H9 (cell line): Measurements from ENCODE around the gene DNAH8. TPM values are rescaled to one million over a fixed set of nuclear protein-coding genes. Genes with fewer than 3 reads are reported as not detected.

ENCODE experiments used
- DNase-seq: peaks from one replicate; pipeline ENCODE4 v3.0.0-alpha.2; 2017
- H2AFZ ChIP-seq: one replicate; pipeline ENCODE4 v1.6.1; 2013; ENCODE audit warnings: mild to moderate bottlenecking, low read length, control low read depth, moderate library complexity
- H2AK5ac ChIP-seq: 2 replicates; pipeline ENCODE4 v1.6.1; 2013; ENCODE audit warnings: low read length, control low read depth, mixed read lengths; ENCODE audit not compliant: insufficient read length
- H2BK120ac ChIP-seq: one replicate; pipeline ENCODE4 v1.6.1; 2013; ENCODE audit warnings: low read depth, mild to moderate bottlenecking, low read length, control low read depth, inconsistent platforms; ENCODE audit not compliant: poor library complexity, severe bottlenecking
- H2BK12ac ChIP-seq: 2 replicates; pipeline ENCODE4 v1.6.1; 2013; ENCODE audit warnings: low read length, control low read depth, mixed read lengths, low read depth; ENCODE audit not compliant: insufficient read length
- H2BK15ac ChIP-seq: 2 replicates; pipeline ENCODE4 v1.6.1; 2013; ENCODE audit warnings: low read depth, low read length, control low read depth
- H2BK20ac ChIP-seq: one replicate; pipeline ENCODE4 v1.6.1; 2013; ENCODE audit warnings: low read depth, mild to moderate bottlenecking, low read length, control low read depth, inconsistent platforms; ENCODE audit not compliant: poor library complexity, severe bottlenecking
- H2BK5ac ChIP-seq: 2 replicates; pipeline ENCODE4 v1.6.1; 2013; ENCODE audit warnings: low read length, control low read depth, mixed read lengths; ENCODE audit not compliant: insufficient read length
- H3K14ac ChIP-seq: 2 replicates; pipeline ENCODE4 v1.6.1; 2013; ENCODE audit warnings: low read length, control low read depth; ENCODE audit not compliant: insufficient read depth
- H3K18ac ChIP-seq: 2 replicates; pipeline ENCODE4 v1.6.1; 2013; ENCODE audit warnings: low read depth, mild to moderate bottlenecking, mixed read lengths, low read length, control low read depth; ENCODE audit not compliant: insufficient read length
- H3K23ac ChIP-seq: 2 replicates; pipeline ENCODE4 v1.6.1; 2013; ENCODE audit warnings: low read length, control low read depth, mixed read lengths, low read depth; ENCODE audit not compliant: insufficient read length
- H3K23me2 ChIP-seq: 2 replicates; pipeline ENCODE4 v1.6.1; 2013; ENCODE audit warnings: low read depth, mild to moderate bottlenecking, mixed read lengths, low read length, control low read depth; ENCODE audit not compliant: insufficient read length, poor library complexity, severe bottlenecking
- H3K27ac ChIP-seq: 2 replicates; pipeline ENCODE4 v1.5.1; 2013; ENCODE audit warnings: low read length, control low read depth, mixed read lengths, low read depth; ENCODE audit not compliant: insufficient read length
- H3K27me3 ChIP-seq: 2 replicates; pipeline ENCODE4 v1.6.1; 2013; ENCODE audit warnings: low read length, control low read depth, inconsistent platforms; ENCODE audit not compliant: insufficient read depth
- H3K4ac ChIP-seq: 2 replicates; pipeline ENCODE4 v1.6.1; 2013; ENCODE audit warnings: low read depth, mild to moderate bottlenecking, control low read depth, inconsistent platforms, low read length, moderate library complexity
- H3K4me1 ChIP-seq: 2 replicates; pipeline ENCODE4 v1.6.1; 2013; ENCODE audit warnings: low read length, control low read depth, inconsistent platforms; ENCODE audit not compliant: insufficient read depth
- H3K4me2 ChIP-seq: 2 replicates; pipeline ENCODE4 v1.6.1; 2013; ENCODE audit warnings: low read length, control low read depth, mixed read lengths; ENCODE audit not compliant: insufficient read length, insufficient read depth
- H3K56ac ChIP-seq: 2 replicates; pipeline ENCODE4 v1.6.1; 2013; ENCODE audit warnings: low read depth, mild to moderate bottlenecking, mixed read lengths, low read length, control low read depth; ENCODE audit not compliant: insufficient read length
- H3K79me1 ChIP-seq: 2 replicates; pipeline ENCODE4 v1.6.1; 2013; ENCODE audit warnings: low read depth, mild to moderate bottlenecking, moderate library complexity, low read length, control low read depth, inconsistent platforms; ENCODE audit not compliant: insufficient read depth, poor library complexity, severe bottlenecking
- H3K79me2 ChIP-seq: 2 replicates; pipeline ENCODE4 v1.6.1; 2013; ENCODE audit warnings: low read length, control low read depth, inconsistent platforms; ENCODE audit not compliant: insufficient read depth
- H3K9ac ChIP-seq: 2 replicates; pipeline ENCODE4 v1.6.1; 2013; ENCODE audit warnings: low read length, control low read depth, mixed read lengths; ENCODE audit not compliant: insufficient read length; ENCODE audit errors: extremely low read depth
- H3K9me3 ChIP-seq: one replicate; pipeline ENCODE4 v1.6.1; 2013; ENCODE audit warnings: low read depth, low read length, inconsistent platforms; ENCODE audit not compliant: control insufficient read depth
- H3T11ph ChIP-seq: one replicate; pipeline ENCODE4 v1.6.1; 2013; ENCODE audit warnings: mild to moderate bottlenecking, low read length, control low read depth, inconsistent platforms
- H4K20me1 ChIP-seq: one replicate; pipeline ENCODE4 v1.6.1; 2013; ENCODE audit not compliant: control insufficient read depth, insufficient read length, insufficient read depth
- H4K5ac ChIP-seq: 2 replicates; pipeline ENCODE4 v1.6.1; 2013; ENCODE audit warnings: low read depth, mild to moderate bottlenecking, mixed read lengths, low read length, control low read depth; ENCODE audit not compliant: insufficient read length
- H4K8ac ChIP-seq: replicated peaks from 2 replicates; pipeline ENCODE4 v1.6.1; 2013; ENCODE audit warnings: low read length, control low read depth, mixed read lengths, low read depth; ENCODE audit not compliant: insufficient read length
- H4K91ac ChIP-seq: 2 replicates; pipeline ENCODE4 v1.6.1; 2013; ENCODE audit warnings: low read depth, mild to moderate bottlenecking, moderate library complexity, mixed read lengths, low read length, control low read depth; ENCODE audit not compliant: insufficient read length
- H3K27ac Mint-ChIP-seq, 3 experiments: 2 replicates in 2 of 3; 3 replicates in 1 of 3; pipeline ENCODE4 v1.8.0; 2020 to 2021; ENCODE audit warnings: mixed read lengths in 3 of 3, mild to moderate bottlenecking in 1 of 3, moderate library complexity in 1 of 3
- H3K27me3 Mint-ChIP-seq: 2 replicates; pipeline ENCODE4 v1.8.0; 2021; ENCODE audit warnings: low read depth, mild to moderate bottlenecking, moderate library complexity, mixed read lengths
- H3K36me3 Mint-ChIP-seq, 3 experiments: 2 replicates in 2 of 3; 3 replicates in 1 of 3; pipeline ENCODE4 v1.8.0; 2020 to 2021; ENCODE audit warnings: low read depth in 3 of 3, mixed read lengths in 3 of 3; ENCODE audit not compliant: insufficient read depth in 1 of 3
- H3K4me1 Mint-ChIP-seq, 2 experiments: 2 replicates each; pipeline ENCODE4 v1.8.0; 2020; ENCODE audit warnings: mixed read lengths in 2 of 2
- H3K4me3 Mint-ChIP-seq, 2 experiments: 2 replicates in 1 of 2; 3 replicates in 1 of 2; pipeline ENCODE4 v1.8.0; 2020 to 2021; ENCODE audit warnings: mild to moderate bottlenecking in 2 of 2, mixed read lengths in 2 of 2, moderate library complexity in 1 of 2
- H3K9me3 Mint-ChIP-seq, 2 experiments: 2 replicates in 1 of 2; 3 replicates in 1 of 2; pipeline ENCODE4 v1.8.0; 2020; ENCODE audit warnings: mild to moderate bottlenecking in 2 of 2, mixed read lengths in 2 of 2, moderate library complexity in 1 of 2
- CTCF ChIP-seq: fragments of 200-600 bp; sonication (generic); conservative IDR thresholded peaks from 3 replicates; pipeline ENCODE4 v1.8.0; 2021; ENCODE audit warnings: antibody characterized with exemption, mild to moderate bottlenecking
- WGBS: extraction: QIAGEN DNeasy Blood & Tissue Kit; methylation state at CpG from one replicate; pipeline ENCODE4 v1.1.7; 2013; ENCODE audit warnings: missing lambda C conversion rate, low lambda C conversion rate, mixed read lengths; ENCODE audit not compliant: insufficient read length; ENCODE audit errors: extremely low coverage; 5-methylcytosine and 5-hydroxymethylcytosine counted together
- total RNA-seq: library from RNA; stranded (reverse); gene quantifications from 2 replicates; pipeline ENCODE4 v1.2.1, GENCODE V29; 2021

DNAH8 gene
- total RNA-seq, 1 experiment from 2014 or later, result not detected

GRCh38 chr6:38702558-38703397 lies 12.3 kb upstream of the DNAH8 start, which contains the start of gene GLO1:
TSS of gene GLO1 (minus strand) at chr6:38703145. CDS start at chr6:38703054, 91 bp downstream.
- H3K4me1 Mint-ChIP-seq, result peaks cover 13 to 14% of the 10 kb centered on the region in 2 experiments; a peak in 3 of 4 replicates
- H2AK5ac ChIP-seq, result no peak within 1 kb of the TSS
- H3K79me1 ChIP-seq, result peaks cover 5% of the 10 kb centered on the region
- no peak within 1 kb of the TSS for H2BK15ac ChIP-seq
- H3K56ac ChIP-seq, result no peak within 1 kb of the TSS
- H3K4me2 ChIP-seq, result peak within 1 kb of the TSS; percentile 69
- H3K4ac ChIP-seq, result no peak within 1 kb of the TSS
- H4K5ac ChIP-seq, result peak within 1 kb of the TSS; percentile 6
- TF ChIP-seq CTCF, result no peak
- H3K79me2 ChIP-seq, result peaks cover 18% of the 10 kb centered on the region; the same call in 1 of the 2 replicates
- H3K9me3 ChIP-seq, result no peaks in the 10 kb centered on the region
- no peak within 1 kb of the TSS for H3K27ac ChIP-seq
- H3K36me3 Mint-ChIP-seq, result peaks cover 34 to 39% (median 36%) of the 10 kb centered on the region in 3 experiments
- H3K9ac ChIP-seq, result peak within 1 kb of the TSS; percentile 94
- no peak within 1 kb of the TSS for H2BK120ac ChIP-seq
- no CpG with 5 or more reads among the region's 53 CpGs for WGBS
- no peak within 1 kb of the TSS for H3K23ac ChIP-seq
- no peak within 1 kb of the TSS for H2BK12ac ChIP-seq
- H3T11ph ChIP-seq, result no peak within 1 kb of the TSS
- peaks cover 13 to 24% of the 10 kb centered on the region in 2 experiments for H3K9me3 Mint-ChIP-seq
- H3K4me3 Mint-ChIP-seq, result peak within 1 kb of the TSS; percentile 73 to 94
- no peaks in the 10 kb centered on the region for H4K20me1 ChIP-seq
- no peaks in the 10 kb centered on the region for H3K4me1 ChIP-seq
- H3K27me3 ChIP-seq, result no peaks in the 10 kb centered on the region
- peak within 1 kb of the TSS; percentile 10 for H2BK5ac ChIP-seq
- peak within 1 kb of the TSS; percentile 41 to 75 (median 74) for H3K27ac Mint-ChIP-seq
- peaks cover 4% of the 10 kb centered on the region for H3K27me3 Mint-ChIP-seq
- H4K91ac ChIP-seq, result peak within 1 kb of the TSS; percentile 49
- no peak within 1 kb of the TSS for H4K8ac ChIP-seq
- peak within 1 kb of the TSS; percentile 77 for H3K14ac ChIP-seq
- no peak within 1 kb of the TSS for H2AFZ ChIP-seq
- peak; percentile 97 for DNase-seq
- H3K23me2 ChIP-seq, result peaks cover 6% of the 10 kb centered on the region
- peak within 1 kb of the TSS; percentile 79 for H3K18ac ChIP-seq
- no peak within 1 kb of the TSS for H2BK20ac ChIP-seq
